GM12801 (cell line): ENCODE data around the gene CTNNAL1.

ENCODE experiments used
- TF ChIP-seq, protein P1 (sequence below): IDR thresholded peaks from one replicate; pipeline ENCODE4 v1.5.1; 2011; ENCODE audit warnings: control low read depth; ENCODE audit not compliant: insufficient read length; ENCODE audit errors: extremely low read depth

CTNNAL1 gene

DNA sequence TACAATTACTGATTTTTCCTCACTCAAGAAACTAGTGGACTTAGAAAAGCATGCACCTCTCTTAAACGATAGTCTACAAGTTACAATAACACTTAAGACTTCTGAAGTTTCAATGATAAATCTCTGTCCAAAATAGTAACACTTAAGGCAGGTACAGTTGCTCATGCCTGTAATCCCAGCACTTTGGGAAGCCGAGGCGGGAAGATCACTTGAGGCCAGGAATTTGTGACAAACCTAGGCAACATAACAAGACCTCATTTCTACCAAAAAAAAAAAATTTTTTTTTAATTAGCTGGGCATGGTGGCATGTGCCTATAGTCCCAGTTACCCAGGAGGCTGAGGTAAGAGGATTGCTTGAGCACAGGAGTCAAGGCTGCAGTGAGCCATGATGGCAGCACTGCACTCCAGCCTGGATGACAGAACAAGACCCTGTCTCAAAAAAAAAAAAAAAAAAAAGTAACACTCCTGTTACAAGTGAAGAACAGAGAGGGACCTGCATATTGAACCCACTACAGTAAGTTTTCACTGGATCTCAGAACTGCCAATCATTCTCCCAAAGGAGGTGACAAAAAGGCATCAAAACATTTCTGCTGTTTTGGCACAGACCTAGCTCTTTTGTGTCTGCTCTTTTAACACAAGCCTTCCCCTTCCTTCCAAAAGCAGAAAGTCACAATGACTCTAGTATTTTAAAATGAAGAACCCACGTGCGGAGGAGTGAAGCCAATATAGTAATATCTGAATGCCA, 75.6 kb downstream of the CTNNAL1 start:
- TF ChIP-seq, protein P1, sequence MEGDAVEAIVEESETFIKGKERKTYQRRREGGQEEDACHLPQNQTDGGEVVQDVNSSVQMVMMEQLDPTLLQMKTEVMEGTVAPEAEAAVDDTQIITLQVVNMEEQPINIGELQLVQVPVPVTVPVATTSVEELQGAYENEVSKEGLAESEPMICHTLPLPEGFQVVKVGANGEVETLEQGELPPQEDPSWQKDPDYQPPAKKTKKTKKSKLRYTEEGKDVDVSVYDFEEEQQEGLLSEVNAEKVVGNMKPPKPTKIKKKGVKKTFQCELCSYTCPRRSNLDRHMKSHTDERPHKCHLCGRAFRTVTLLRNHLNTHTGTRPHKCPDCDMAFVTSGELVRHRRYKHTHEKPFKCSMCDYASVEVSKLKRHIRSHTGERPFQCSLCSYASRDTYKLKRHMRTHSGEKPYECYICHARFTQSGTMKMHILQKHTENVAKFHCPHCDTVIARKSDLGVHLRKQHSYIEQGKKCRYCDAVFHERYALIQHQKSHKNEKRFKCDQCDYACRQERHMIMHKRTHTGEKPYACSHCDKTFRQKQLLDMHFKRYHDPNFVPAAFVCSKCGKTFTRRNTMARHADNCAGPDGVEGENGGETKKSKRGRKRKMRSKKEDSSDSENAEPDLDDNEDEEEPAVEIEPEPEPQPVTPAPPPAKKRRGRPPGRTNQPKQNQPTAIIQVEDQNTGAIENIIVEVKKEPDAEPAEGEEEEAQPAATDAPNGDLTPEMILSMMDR = no peak

DNA sequence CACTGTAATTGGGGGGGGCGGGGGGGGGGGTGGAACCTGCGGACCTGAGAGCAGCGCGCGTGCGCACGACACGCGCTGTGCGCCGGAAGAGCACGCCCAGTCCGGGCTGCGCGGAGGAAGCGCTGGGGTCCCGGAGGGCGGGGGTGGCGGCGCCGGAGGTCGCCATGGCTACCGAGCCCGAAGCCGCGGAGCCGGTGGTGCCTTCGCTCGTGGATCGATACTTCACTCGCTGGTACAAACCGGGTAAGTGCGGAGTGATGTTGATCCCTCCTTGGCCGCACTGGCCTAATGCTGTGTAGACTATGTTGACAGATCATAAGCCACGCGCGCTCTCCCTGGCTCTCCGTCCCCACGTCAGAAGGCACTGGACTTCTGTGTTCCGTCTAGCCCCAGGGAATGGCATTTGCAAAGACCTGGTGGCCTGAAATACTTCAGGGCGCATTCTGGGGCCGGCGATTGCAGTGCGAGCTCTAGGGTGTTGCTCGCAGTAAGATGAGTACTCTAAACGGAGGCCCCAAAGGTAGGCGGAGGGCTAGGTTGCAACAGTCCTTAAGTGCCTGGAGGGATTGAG, 78.9 kb downstream of the CTNNAL1 start, which contains the start of gene ABITRAM:
TSS of gene ABITRAM (plus strand) at position 78 of the 571 bp plus-strand sequence. CDS start at position 165, 87 bp downstream.
- TF ChIP-seq, protein P1 = no peak

DNA sequence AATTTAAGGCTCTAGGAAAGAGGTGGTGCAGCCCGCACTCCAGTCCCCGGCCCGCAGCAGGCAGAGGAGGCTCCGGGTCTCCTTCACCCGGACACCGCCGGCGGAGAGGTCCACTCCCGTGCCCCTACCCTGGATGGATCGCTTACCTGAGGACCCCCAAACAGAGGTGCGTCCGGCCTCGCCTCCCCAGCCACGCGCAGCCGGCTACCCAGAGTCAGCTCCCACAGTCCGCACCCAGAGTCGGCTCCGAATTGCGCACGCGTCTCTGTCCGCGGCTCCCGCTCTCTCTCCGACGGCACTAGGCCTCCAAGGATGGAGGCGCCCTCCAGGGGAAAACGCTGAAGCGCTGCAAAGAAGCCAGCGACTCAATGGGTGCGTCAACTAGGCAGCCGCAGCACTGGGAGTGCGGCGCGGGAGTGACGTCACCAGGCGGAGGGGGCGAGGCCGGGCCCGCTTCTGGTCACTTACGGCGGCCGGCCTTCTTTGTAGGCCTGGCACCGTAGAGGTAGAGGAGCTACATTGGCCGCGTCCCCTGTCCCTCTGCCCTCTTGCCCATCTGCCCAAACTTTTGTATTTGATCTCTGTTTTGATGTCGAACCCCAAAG, 79.5 kb downstream of the CTNNAL1 start, which contains the start of gene ELP1:
TSS of gene ELP1 (minus strand) at position 407 of the 605 bp plus-strand sequence. CDS start 2,978 bp downstream, outside the sequence.
- TF ChIP-seq, protein P1 = no peak

DNA sequence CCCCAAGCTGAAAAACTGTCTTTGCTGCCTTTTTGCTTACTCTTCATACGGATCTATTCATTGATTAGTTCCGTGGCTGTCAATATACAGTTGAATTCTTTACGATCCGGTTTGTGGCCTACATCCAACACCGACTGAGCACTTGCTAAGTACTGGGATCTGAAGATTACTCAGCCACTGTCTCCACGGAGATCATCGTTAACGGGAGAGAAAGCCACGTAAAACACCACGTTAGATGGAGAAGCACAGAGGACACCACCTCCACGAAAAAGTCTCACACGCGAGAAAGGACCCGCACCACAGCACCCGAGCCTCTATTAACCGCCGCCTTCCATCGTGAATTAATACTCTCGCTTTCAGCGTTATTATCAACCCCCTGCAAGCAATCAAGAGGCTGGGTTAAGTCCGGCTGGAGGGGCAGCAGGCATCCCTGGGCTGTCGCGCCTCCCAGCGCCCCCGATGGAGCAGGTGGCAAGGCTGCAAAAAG, 80.0 kb downstream of the CTNNAL1 start:
- TF ChIP-seq, protein P1 = no peak

DNA sequence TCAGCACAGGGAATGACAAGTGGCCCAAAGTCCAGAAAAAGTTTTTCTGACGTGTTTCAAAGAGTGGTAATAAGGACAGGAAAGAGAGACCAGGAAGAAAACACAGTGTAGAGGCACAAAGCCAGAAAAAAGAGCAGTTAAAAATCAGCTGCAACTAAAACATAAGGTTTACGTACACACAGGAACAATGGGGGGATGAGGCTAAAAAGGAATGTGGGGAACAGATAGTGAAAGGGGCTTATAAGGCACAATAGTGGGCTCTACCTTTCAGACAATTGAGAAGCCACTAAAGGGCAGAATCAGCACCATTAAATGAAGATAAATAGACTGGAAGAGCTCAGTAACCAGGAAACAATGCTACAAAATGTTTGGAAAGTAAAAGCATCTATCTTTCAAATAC, 84.9 kb downstream of the CTNNAL1 start:
- TF ChIP-seq, protein P1 = no peak

DNA sequence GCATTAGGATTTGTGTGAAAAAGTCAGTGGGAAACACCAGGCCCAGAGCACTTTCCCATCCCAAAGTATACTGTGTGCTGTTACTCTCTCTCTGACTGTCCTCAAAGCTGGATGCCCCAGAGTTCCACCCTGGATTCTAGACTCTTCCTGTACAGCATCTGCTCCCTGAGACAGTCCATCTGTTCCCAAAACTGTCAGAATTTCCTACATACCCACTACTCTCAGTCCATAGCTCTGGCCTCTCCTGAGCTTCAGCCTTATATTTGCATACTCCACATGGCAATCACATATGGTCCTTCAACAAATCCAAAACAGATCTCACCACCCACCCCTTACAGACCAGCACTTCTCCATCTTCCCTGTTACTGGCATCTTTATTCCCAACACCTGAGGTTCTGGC, 88.8 kb downstream of the CTNNAL1 start:
- TF ChIP-seq, protein P1 = no peak

DNA sequence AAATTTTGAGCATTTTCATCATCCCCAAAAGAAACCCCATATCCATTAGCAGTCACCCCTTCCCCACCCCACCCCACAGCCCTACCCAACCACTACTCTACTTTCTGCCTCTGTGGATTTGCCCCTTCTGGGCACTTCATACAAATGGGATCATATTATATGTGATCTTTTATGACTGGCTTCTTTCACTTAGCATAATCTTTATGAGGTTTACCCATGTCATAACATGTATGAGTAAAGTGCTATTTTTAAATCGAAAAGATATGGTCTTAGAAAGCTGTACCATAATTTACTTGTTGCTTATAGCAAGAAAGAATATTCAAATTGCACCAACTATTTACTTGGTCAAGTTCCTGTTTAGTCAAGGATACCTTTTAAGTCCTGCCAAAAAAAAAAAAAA, 92.1 kb downstream of the CTNNAL1 start:
- TF ChIP-seq, protein P1 = no peak
